Neural crest cell (in vitro differentiated cells): Measurements from ENCODE around the gene RABGAP1L. TPM values are rescaled to one million over a fixed set of nuclear protein-coding genes. Genes with fewer than 3 reads are reported as not detected.
"Not testable (repeated sequence)": the region's sequence is repeated elsewhere in the genome, so short reads cannot be mapped to it uniquely, and the experiment has no call there.

Source experiments
- DNase-seq: peaks from one replicate; pipeline ENCODE4 v3.0.0; 2021; ENCODE audit warnings: low read depth, mixed read lengths, low spot score
- H3K27ac Mint-ChIP-seq: one replicate; pipeline ENCODE4 v1.8.0; 2021; ENCODE audit warnings: mild to moderate bottlenecking, mixed read lengths; ENCODE audit not compliant: unreplicated experiment
- H3K27me3 Mint-ChIP-seq: 2 replicates; pipeline ENCODE4 v1.8.0; 2021; ENCODE audit warnings: low read depth, mild to moderate bottlenecking, mixed read lengths
- H3K36me3 Mint-ChIP-seq: 2 replicates; pipeline ENCODE4 v1.8.0; 2021; ENCODE audit warnings: low read depth, mild to moderate bottlenecking, mixed read lengths
- H3K4me1 Mint-ChIP-seq: 2 replicates; pipeline ENCODE4 v1.8.0; 2021; ENCODE audit warnings: mixed read lengths
- H3K4me3 Mint-ChIP-seq: one replicate; pipeline ENCODE4 v1.8.0; 2021; ENCODE audit warnings: mild to moderate bottlenecking, mixed read lengths
- H3K9me3 Mint-ChIP-seq: 2 replicates; pipeline ENCODE4 v1.8.0; 2021; ENCODE audit warnings: mixed read lengths
- total RNA-seq: library from RNA; stranded (reverse); gene quantifications from 2 replicates; pipeline ENCODE4 v1.2.1, GENCODE V29; 2021
- TF ChIP-seq, protein P1 (sequence below): fragments of 200-600 bp; sonication (generic); conservative IDR thresholded peaks from 2 replicates; pipeline ENCODE4 v1.5.0; 2021; ENCODE audit warnings: antibody characterized with exemption, mild to moderate bottlenecking

Gene RABGAP1L
- total RNA-seq, 1 donor from 2014 or later: 25.6 TPM

DNA sequence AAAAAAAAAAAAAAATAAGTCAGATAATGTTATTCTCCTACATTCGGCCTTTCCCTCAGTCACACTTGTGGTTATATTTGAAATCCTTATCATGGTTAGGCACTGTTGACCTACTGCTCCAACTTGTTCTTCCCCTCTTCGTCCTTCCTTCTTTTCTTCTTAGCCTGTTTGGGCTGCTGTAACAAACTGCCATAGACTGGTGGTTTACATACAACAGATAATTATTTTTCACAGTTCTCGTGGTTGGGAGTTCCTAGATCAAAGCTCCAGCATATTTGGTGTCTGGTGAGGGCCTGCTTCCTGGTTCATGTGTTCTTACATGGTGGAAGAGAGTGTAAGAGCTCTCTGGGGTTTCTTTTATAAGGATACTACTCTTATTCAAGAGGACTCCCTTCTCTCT, 73.4 kb downstream of the RABGAP1L start:
- peaks cover 8% of the 10 kb centered on the region for H3K9me3 Mint-ChIP-seq
- TF ChIP-seq, protein P1, sequence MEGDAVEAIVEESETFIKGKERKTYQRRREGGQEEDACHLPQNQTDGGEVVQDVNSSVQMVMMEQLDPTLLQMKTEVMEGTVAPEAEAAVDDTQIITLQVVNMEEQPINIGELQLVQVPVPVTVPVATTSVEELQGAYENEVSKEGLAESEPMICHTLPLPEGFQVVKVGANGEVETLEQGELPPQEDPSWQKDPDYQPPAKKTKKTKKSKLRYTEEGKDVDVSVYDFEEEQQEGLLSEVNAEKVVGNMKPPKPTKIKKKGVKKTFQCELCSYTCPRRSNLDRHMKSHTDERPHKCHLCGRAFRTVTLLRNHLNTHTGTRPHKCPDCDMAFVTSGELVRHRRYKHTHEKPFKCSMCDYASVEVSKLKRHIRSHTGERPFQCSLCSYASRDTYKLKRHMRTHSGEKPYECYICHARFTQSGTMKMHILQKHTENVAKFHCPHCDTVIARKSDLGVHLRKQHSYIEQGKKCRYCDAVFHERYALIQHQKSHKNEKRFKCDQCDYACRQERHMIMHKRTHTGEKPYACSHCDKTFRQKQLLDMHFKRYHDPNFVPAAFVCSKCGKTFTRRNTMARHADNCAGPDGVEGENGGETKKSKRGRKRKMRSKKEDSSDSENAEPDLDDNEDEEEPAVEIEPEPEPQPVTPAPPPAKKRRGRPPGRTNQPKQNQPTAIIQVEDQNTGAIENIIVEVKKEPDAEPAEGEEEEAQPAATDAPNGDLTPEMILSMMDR: no peak
- no peak overlapping the region for H3K4me3 Mint-ChIP-seq
- peaks cover 16% of the 10 kb centered on the region for H3K36me3 Mint-ChIP-seq
- no peaks in the 10 kb centered on the region for H3K27me3 Mint-ChIP-seq
- no peak for DNase-seq
- H3K4me1 Mint-ChIP-seq: no peaks in the 10 kb centered on the region
- H3K27ac Mint-ChIP-seq: no peak overlapping the region

DNA sequence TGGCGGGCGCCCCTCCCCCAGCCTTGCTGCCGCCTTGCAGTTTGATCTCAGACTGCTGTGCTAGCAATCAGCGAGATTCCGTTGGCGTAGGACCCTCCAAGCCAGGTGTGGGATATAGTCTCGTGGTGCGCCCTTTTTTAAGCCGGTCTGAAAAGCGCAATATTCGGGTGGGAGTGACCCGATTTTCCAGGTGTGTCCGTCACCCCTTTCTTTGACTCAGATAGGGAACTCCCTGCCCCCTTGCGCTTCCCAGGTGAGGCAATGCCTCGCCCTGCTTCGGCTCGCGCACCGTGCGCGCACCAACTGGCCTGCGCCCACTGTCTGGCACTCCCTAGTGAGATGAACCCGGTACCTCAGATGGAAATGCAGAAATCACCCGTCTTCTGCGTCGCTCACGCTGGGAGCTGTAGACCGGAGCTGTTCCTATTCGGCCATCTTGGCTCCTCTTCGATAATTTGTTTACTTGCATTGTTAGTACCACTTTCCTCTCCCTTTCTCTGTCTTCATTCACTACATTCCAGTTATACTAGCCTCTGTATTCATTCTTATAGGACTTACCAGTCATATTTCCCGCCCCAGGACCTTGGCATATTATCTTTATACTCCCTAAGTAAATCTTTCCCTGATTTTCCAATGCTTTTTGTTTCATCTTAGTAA, 79.7 kb downstream of the RABGAP1L start:
- H3K36me3 Mint-ChIP-seq, H3K4me1 Mint-ChIP-seq, H3K9me3 Mint-ChIP-seq, H3K27me3 Mint-ChIP-seq, DNase-seq: not testable (repeated sequence)
- Mint-ChIP-seq H3K4me3 (peak overlapping the region; percentile 76), H3K27ac (peak overlapping the region; percentile 53)

DNA sequence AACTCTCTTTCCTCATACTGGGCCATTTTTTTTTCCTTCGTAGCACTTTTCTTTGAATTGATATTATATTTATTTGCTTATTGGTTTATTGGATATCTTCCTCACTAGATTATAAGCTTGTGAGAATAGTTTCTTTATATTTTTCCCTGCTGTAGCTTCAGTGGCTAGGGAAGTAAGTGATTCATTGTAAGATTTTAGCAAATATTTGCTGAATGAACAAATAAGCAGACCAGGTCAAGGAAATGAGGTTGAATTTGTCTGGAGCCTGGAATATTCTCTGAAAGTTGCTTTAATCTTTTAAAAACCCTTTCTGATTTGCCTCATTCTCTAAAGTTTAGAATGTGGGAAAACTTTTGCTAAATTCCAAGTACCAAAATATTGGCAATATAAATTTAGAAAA, 80.2 kb downstream of the RABGAP1L start:
- peak overlapping the region; percentile 76 for H3K4me3 Mint-ChIP-seq
- peaks cover 5% of the 10 kb centered on the region for H3K4me1 Mint-ChIP-seq
- no peaks in the 10 kb centered on the region for H3K27me3 Mint-ChIP-seq
- DNase-seq: no peak
- H3K9me3 Mint-ChIP-seq: no peaks in the 10 kb centered on the region
- TF ChIP-seq, protein P1: no peak
- peaks cover 10% of the 10 kb centered on the region for H3K36me3 Mint-ChIP-seq
- H3K27ac Mint-ChIP-seq: no peak overlapping the region

DNA sequence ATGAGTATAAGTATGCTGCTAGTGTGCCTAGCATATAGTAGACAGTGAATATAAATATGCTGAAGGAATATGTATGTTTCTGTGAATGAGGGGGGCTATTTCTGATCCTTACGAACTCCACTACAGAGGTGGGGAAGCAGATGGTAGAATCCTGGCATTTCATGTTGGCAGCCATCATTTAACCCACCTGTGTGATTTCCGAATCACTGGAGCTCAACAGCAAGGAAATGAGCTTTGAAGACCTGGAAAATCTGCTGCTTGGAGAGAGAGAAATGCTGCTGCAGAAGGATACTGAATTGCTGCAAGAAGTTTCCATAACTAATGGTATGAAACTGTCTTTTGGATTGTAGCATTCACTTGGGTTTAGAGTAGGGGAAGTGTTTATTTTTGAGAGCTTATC, 83.5 kb downstream of the RABGAP1L start:
- H3K27ac Mint-ChIP-seq: no peak overlapping the region
- no peaks in the 10 kb centered on the region for H3K27me3 Mint-ChIP-seq
- TF ChIP-seq, protein P1: no peak
- H3K36me3 Mint-ChIP-seq: peaks cover 12% of the 10 kb centered on the region
- H3K4me3 Mint-ChIP-seq: no peak overlapping the region
- DNase-seq: no peak
- H3K9me3 Mint-ChIP-seq: no peaks in the 10 kb centered on the region
- peaks cover 5% of the 10 kb centered on the region for H3K4me1 Mint-ChIP-seq

DNA sequence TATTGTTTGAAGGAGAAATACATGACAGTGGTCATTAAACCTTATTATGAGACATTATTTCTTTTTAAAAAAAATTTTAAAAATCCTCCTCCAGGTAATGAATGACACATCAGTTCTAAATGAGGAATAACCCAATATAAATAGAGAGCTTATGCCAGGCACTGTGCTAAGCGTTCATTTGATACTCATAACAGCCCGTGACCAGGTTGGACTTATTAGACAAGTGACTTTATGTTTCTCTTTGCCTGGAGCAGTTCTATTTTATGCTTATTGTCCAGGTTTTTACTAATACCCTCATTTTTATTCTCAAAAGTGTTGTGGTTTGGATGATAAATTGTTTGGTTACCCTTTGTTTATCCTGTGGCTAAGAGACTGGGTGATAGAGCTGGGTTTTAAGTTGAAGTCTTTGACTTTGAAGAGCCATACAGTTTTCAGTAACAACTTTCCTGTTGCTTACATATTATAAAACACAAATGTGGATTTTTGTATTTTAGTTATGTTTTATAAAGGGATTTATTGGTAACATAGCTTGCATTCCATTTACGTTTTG, 84.2 kb downstream of the RABGAP1L start:
- H3K27me3 Mint-ChIP-seq: no peaks in the 10 kb centered on the region
- no peaks in the 10 kb centered on the region for H3K9me3 Mint-ChIP-seq
- H3K4me1 Mint-ChIP-seq: peaks cover 5% of the 10 kb centered on the region
- no peak overlapping the region for H3K4me3 Mint-ChIP-seq
- TF ChIP-seq, protein P1: no peak
- H3K27ac Mint-ChIP-seq: no peak overlapping the region
- H3K36me3 Mint-ChIP-seq: peaks cover 12% of the 10 kb centered on the region
- DNase-seq: no peak

DNA sequence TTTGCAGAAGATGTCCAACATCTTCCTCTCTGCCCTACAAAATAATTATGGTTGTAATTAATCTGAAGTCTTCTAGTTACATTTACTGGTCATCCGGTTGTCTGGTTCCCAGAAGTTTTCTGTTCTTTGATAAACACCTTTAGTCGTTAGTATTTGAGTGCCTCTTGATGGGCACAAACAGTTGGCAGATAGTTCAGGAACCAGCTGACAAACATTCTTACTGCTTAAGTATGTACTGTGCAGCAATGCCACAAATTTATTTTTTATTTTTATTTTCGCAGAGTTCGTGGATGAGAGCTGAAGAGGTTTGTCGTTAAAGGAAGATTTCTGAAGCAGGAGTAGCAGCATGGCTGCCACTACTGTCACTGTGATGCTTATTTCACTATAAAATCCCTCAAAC, 84.7 kb downstream of the RABGAP1L start:
- Mint-ChIP-seq H3K27ac (no peak overlapping the region), H3K4me3 (no peak overlapping the region), H3K4me1 (peaks cover 4% of the 10 kb centered on the region), H3K27me3 (no peaks in the 10 kb centered on the region), H3K36me3 (peaks cover 12% of the 10 kb centered on the region), H3K9me3 (no peaks in the 10 kb centered on the region)
- no peak for DNase-seq
- TF ChIP-seq, protein P1: no peak
